Measurements from ENCODE around the gene KHK.

KHK gene

DNA sequence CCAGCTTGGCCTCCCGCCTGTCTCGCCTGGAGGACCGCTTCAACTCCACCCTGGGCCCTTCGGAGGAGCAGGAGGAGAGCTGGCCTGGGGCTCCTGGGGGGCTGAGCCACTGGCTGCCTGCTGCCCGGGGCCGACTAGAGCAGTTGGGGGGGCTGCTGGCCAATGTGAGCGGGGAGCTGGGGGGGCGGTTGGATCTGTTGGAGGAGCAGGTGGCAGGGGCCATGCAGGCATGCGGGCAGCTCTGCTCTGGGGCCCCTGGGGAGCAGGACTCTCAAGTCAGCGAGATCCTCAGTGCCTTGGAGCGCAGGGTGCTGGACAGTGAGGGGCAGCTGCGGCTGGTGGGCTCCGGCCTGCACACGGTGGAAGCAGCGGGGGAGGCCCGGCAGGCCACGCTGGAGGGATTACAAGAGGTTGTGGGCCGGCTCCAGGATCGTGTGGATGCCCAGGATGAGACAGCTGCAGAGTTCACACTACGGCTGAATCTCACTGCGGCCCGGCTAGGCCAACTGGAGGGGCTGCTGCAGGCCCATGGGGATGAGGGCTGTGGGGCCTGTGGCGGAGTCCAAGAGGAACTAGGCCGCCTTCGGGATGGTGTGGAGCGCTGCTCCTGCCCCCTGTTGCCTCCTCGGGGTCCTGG, 3.7 kb upstream of the KHK start:
- no peak for DNase-seq

DNA sequence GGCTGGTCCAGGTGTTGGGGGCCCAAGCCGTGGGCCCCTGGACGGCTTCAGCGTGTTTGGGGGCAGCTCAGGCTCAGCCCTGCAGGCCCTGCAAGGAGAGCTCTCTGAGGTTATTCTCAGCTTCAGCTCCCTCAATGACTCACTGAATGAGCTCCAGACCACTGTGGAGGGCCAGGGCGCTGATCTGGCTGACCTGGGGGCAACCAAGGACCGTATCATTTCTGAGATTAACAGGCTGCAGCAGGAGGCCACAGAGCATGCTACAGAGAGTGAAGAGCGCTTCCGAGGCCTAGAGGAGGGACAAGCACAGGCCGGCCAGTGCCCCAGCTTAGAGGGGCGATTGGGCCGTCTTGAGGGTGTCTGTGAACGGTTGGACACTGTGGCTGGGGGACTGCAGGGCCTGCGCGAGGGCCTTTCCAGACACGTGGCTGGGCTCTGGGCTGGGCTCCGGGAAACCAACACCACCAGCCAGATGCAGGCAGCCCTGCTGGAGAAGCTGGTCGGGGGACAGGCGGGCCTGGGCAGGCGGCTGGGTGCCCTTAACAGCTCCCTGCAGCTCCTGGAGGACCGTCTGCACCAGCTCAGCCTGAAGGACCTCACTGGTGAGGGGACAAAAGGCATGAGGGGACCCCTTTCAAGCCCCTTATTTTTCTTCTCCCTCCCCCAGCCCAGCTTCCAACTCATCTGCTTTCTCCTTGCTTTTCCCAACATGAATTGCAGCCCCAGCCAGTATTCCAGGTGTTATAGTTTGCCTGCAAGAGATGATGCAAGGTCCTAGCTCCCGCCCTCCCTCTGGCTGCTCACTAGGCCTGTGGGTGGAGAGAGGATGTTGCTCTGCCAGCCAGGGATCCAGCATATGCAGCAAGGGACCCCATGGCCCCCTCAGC, 2.9 kb upstream of the KHK start:
- no peak for DNase-seq

DNA sequence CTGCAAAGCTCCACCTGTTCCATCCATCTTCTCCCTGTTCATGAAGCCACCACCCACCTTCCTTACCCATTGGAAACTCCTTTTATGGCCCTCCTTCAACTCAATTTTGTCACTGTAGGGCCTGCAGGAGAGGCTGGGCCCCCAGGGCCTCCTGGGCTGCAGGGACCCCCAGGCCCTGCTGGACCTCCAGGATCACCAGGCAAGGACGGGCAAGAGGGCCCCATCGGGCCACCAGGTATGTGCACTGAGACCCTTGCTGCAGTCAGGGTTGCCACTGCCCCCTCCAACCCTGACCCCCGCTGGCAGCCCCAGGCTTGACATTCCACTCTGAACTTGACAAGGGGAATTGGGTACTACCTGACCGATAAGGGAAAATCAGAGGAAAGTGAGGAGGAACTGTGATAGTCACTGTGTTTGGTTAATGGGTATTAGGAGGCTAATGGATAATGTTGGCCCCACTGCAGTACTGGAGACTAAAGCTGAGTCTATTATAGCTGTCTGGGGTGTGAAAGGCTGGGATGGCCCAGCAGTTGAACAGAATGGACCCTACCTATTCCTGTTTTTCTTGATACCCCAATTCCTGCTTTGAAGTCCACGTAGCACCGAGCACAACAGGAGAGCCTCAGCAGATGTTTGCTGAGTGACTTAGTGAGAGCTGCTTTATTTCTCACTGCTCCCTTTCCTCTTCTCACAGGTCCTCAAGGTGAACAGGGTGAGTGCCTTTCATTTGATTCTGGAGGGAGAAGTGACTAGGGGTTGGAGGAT, 2.1 kb upstream of the KHK start:
- DNase-seq = no peak

DNA sequence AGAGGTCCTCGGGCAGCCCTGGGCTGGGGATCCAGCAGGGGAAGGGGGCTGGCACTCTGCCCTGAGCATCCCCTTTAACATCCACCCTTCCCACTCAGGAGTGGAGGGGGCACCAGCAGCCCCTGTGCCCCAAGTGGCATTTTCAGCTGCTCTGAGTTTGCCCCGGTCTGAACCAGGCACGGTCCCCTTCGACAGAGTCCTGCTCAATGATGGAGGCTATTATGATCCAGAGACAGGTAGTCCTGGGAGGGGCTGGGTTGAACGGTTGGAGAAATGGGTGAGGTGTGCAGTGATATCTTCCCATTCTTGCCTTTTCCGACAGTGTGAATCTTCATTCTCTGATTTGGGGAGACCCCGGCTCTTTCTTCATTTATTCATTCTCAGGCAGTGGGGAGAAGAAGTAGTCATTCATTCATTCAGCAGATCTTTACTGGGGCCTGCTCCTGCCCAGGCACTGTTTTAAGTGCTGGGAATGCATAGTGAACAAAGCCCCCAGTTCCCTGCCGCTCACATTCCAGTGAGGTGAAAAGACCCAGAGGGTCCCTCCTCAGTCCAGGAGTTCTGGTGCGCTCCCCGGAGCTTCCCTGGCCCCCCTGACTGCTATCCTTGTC, 1.4 kb upstream of the KHK start:
- no peak for DNase-seq

DNA sequence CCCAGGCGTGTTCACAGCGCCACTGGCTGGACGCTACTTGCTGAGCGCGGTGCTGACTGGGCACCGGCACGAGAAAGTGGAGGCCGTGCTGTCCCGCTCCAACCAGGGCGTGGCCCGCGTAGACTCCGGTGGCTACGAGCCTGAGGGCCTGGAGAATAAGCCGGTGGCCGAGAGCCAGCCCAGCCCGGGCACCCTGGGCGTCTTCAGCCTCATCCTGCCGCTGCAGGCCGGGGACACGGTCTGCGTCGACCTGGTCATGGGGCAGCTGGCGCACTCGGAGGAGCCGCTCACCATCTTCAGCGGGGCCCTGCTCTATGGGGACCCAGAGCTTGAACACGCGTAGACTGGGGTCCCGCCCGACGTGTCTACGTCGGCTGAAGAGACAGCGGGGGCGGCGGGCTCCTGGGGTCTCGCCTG, 891 bp upstream of the KHK start:
- DNase-seq = peak; percentile 67 to 87 (median 78)

DNA sequence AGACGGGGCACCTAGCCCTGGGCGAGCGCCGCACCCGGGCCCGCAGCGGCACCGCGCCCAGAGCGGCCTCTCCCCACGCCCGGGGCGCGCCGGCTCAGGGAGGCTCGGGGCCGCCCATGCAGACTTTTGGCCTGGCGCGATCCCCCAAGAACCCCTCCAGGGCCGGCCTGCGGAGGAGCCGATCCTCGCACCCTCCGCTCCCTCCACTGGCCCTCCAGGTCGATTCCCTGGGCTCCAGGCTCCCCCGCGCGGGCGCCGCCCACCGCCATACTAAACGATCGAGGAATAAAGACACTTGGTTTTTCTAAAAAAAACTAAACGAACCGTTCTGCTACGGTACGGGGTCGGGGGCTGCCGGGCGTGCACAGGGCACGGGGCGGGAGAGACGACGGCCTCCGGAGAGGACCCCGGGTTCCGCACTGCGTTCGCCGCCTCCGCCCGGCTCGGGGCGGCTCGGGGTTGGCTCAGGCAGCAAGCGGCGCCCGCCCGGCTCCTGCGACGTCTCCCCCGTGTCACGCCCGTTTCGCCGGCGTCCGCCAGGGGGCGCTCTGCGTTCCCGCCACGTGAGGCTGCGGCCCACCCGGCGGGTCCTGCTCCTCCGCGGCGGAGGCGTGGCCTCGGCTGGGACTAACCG, 365 bp upstream of the KHK start:
- peak; percentile 97 to 99 (median 99) for DNase-seq

DNA sequence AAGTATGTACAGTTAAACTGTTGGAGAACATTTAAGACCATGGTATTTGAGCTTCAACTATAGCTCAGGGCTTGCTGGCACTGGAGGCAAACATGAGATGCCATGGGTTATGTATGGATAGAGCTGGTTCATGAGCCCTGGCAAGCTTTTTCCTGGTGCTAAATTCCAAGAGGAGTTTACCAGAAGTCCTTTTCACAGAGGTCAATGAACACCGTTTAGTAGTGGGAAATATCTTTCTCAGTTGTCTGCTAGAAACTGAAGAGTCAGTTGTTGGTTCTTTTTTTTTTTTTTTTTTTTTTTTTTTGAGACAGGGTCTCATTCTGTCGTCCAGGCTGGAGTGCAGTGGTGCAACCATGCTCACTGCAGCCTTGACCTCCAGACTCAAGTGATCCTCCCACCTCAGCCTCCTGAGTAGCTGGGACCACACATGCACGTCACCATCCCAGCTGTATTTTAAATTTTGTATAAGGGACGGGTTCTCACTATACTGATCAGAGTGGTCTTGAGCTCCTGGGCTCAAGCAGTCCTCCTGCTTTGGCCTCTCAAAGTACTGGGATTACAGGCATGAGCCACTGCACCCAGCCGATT, 1.3 kb downstream of the KHK start:
- no peak for DNase-seq

DNA sequence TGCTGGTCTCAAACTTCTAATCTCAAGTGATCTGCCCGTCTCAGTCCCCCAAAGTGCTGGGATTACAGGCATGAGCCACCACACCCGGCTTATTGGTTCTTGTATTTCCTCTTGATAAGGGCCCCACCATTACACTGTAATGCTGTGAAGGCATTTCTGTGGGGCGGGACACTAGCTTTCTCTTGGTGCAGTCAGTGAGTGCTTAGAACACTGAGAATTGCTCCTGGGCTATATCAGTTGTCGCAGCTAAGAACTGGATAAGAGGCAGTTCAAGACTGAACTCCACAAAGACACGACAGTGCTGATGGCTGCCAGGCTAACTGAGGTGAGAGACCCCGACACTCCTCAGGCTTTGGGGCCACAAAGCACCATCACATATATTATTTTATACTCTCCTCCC, 2.1 kb downstream of the KHK start:
- DNase-seq = no peak

DNA sequence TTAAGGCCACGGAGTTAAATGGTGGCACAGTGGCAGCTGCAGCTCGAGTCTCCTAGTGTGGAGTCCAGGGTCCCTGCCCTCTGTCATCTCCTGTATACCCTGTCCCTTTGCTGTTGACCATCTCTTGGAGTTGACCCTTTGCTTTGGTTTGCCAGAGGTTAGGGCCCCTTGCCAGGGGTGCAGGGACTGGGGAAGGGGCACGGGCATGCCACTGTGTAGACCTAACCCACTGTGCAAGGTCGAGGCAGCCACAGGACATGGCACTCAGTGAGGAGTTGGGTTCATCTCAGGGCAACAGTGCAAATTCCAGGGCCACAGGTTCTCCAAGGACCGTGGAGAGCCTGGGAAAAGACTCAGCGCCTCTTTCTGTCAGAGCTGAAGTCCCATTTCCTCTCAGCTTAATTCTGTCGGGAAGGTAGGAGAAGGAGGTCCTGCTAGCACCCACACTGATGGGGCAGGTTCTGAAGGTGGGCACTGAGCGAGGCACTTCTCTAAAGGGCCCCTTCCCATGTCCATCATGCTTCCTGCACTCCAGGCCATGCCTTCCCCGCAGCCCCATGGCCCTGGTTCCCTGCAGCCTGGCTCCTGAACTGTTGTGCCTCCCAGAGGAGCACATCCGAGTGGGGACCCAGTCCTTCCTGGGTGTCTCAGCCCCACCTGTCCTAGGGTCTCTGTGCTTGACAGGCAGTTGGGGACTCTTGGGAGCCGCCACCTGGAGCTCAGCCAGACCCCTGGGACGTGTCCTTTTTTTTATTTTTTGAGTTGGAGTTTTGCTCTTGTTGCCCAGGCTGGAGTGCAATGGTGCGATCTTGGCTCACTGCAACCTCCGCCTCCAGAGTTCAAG, 2.8 kb downstream of the KHK start:
- DNase-seq = no peak

DNA sequence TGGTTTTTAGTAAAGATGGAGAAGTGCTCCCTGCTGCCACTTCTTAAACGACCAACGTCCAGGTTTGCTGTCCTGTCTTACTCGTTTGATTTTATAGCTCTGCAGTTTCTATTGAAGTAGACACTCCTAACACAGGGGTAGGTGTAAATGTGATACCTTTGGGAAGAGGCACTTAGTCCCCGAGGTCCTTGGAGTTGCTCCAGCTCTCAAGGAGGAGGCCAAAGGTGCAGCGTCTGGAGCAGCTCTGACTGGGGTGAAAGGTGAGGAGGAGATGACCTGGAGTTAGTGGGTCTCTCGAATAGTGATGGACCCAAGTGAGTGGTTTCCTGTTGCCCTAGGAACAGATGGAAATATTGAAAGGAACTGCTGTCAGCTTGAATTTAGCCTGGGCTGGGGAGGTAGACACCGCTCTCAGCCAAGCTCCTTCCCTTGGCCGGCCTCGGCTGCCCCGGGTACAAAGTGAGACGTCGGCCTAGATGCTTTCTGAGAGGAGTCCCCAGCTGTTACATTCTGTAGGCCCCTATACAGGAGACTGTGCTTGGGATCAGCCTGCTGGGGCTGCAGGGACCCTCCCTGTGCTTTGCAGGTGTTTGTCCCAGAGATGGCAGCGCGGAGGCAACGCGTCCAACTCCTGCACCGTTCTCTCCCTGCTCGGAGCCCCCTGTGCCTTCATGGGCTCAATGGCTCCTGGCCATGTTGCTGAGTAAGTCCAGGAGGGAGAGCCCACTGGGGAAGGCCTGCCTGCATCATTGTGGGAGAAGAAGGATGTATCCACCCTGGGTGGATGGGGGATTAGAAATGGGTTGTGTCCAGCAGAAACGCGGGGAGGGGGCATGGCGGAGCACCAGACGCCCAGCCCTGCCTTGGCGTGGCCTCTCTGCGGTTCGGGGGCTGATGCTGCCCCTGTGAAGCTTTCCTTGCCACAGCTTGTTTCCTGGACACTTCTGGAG, 5.4 kb downstream of the KHK start:
- no peak for DNase-seq

DNA sequence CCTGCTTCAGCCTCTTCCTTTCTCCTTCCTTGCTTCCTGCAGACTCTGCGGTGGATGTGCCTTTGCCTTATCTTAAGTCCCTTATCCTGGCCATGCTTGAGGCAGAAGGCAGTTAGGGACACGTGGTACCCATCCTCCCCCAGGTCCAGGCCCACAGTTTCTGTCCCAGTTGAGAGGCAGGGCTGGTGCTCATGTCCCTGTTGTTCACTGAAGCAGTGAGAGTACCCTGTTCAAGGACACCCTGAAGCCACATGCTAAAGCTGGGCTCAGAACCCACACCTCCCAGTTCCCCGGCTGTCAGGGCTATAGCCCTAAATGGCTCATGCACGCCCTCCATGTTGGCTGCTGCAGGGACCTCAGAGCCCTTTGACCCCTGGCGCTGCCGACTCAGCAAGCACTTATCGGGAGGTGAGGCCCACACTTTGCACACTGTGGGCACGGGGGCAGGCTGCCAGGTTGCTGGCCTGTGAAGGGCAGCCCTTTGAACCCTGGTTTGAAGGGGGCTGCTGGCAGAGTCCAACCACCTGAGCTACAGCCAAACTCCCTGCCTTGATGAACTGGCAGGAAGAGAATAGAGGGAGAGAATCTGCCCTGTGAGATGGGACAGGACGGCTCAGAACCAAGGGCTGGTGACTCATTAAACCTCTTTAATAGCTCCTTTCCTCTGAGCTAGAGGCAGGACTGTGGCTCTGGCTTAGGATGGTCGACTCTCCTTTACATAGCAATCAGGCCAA, 6.3 kb downstream of the KHK start:
- DNase-seq = no peak

DNA sequence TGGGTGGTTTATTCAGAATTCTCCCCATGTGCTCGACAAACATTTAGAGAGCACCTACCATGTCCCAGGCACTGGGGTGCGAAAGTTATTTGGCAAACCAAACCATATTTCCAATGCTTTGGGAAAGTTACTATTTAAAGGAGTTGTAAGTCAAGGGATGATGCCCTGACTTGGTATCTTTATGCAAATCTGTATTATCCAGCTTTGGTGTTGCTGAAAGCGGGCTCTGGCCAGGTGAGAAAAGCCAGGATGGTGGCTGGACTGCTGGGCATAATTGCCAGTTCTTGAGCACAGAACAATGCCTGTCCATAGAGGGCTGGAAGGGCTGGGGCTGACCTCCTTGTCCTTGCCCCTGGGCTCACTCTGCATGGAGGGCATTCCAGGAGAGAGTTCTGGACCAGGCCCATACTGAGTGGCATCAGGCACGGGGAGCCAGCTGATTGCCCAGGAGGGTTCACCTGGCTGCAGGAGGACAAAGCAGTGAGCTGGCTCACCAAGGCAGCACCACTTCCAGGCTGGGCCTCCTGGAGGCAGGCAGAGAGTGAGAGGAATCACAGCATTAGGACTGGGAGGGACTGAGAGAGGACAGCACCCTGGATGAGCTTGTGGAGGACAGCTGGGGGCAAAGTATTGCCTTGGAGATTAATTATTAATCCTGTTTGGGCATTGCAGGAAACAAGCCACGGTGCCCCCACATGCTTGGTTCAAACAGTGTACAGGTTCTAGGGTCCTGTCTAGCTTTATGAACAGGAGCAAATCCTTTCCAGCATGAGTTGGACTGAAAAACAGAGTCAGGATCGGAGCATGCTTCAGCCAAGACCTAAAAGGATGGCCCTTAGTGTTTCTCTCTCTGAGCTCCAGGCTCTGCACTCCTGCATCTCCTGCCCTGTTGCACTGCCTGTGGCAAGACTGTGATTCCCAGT, 7.1 kb downstream of the KHK start:
- DNase-seq = no peak

DNA sequence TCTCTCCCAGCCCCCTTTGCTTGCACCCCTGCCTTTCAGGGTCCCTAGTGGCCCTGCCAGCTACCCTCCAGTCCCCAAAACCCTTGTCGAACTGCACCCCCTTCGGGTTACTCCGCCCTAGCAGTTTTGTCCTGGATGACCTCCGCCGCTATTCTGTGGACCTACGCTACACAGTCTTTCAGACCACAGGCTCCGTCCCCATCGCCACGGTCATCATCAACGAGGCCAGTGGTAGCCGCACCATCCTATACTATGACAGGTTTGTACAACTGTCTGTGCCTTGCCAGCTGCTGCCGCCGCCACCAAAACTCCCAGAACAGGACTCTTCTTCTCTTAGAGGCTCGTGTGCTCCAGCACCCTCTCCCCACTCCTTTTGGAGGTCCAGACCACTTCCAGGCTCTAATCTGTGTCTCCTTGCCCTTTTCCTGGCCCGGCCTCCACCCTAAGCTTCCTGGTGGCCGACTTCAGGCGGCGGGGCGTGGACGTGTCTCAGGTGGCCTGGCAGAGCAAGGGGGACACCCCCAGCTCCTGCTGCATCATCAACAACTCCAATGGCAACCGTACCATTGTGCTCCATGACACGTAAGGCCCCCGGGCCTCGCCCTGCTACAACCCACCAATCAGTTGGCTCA, 7.9 kb downstream of the KHK start:
- no peak for DNase-seq

DNA sequence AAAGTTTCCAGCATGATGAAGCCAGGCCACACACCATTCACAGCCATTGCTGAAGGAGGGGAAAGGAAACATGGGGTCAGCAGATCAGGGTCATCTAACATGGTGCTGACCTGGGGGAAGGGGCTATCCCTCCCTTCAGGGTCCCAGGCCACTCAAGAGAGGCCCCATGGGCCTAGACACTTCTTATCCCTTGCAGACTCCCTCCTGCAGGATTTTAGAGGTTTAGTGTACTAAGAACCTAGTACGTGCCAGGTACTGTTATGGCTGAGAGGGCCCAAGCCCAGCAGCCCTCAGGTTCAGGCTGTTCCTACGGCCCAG, 8.8 kb downstream of the KHK start:
- no peak for DNase-seq

DNA sequence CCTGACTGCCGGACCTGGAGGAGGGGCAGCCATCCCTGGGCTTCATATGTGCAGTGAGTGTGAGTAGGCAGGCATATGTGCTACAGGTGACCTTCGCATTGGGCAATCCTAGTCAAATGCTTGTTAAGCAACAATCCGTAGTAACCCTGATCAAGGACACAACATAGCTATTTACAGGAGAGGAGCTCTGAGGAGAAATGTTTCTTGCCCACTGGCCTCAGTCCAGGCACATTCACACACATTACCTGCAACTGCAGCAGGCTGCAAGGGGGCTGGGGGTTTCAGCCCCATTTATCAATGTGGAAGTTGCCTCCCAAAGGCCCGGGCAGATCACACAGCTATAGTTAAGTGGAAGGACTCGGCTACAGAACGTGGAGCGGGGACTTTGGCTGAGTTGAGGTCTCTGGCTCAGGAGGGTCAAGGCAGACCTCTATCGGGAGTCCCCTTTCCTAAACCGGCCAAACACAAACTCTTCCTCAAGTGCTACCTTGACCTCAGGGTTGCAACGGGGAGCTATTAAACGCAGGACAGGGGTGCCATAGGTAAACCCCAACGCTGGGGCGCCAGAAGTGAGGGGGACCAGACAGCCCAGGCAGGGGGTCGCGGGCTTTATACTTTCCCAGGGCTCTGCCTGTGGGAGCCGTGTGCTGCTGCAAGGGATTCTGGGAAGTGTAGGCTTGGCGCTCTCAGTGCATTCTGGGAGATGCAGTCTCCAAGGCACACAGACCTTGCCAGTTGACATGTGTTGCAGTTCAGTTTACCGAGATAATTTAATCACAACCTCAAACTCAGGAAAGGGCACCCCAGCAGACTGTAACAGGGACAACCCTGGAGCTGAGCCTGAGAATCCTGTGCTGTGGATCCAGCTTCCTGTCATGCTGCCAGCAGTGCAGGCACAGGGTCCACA, 9.4 kb downstream of the KHK start:
- DNase-seq = peak; percentile 47 to 75 (median 66)

DNA sequence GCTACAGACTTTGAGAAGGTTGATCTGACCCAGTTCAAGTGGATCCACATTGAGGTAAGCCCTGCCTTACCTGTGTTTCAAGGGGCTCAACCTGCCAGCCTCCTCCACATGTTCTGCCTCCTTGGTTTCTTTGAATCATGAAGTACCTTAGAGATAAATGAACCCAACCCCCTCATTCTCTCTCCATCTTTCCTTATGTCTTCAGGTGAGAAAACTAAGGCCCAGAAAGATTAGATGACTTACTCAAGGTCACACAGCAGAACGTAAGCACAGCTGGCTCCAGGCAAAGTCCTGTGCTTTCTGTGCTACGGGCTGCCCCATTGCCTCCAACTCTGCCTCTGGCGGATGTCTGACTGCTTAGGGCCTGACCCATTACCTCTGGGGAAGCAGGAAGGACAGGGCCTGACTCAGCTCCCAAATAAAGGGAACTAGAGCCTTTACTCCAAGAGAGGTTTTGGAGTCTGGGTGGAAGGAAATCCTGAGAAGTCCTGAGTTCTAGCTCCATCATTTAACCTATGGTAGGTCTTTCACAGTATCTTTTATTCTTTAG, 10.3 kb downstream of the KHK start:
- peak; percentile 72 to 87 (median 84) for DNase-seq
